Spleen (tissue), 7 donors: ENCODE results near the gene FSCN2.

Source experiments
- CTCF ChIP-seq, 11 experiments: fragments of 200-600 bp in 7 of 11; fragments of 450-650 bp in 4 of 11; sonication (generic) in 4 of 11; IDR thresholded peaks in 8 of 11; conservative IDR thresholded peaks in 3 of 11; 1 replicate in 7 of 11; 2 replicates in 4 of 11; pipeline versions ENCODE4 v1.4.0 to v1.8.0; 2016 to 2021; ENCODE audit warnings: antibody characterized with exemption in 11 of 11, inconsistent platforms in 4 of 11, mild to moderate bottlenecking in 1 of 11
- POLR2A ChIP-seq, 3 donors: fragments of 450-650 bp; IDR thresholded peaks; one replicate each; pipeline ENCODE4 v1.5.1; 2017; ENCODE audit warnings: antibody characterized with exemption in 3 of 3, mild to moderate bottlenecking in 1 of 3
- donor health status: DM: no; HTN: no; CAD: no; lungs with moderate emphysema.
- donor health status: DM: no; HTN: no; CAD: no.
- donor health status: DM: no; HTN: no; CAD: no.

- TF ChIP-seq CTCF (IDR thresholded peaks at IDR 0.05 in 8 of 11, conservative IDR thresholded peaks at IDR 0.05 in 3 of 11) (no peak), POLR2A (IDR thresholded peaks at IDR 0.05) (no peak)
These were observed 4.5 kb downstream of the FSCN2 start for GRCh38 chr17:81532490-81533287.
